OCI-LY3 (cell line): ENCODE results near the gene SP140.

Experiments used
- H2AFZ ChIP-seq: fragments of 200-600, 300-600 bp; shearing (Covaris generic); 2 replicates; pipeline ENCODE4 v1.6.0; 2014; ENCODE audit warnings: antibody characterized with exemption, low read depth, low read length
- H3K27ac ChIP-seq: fragments of 200-600, 300-600 bp; sonication (generic); 2 replicates; pipeline ENCODE4 v1.5.1; 2014; ENCODE audit warnings: mild to moderate bottlenecking, low read length, moderate library complexity, mixed read lengths
- H3K27me3 ChIP-seq: fragments of 200-600, 300-600 bp; sonication (generic); 2 replicates; pipeline ENCODE4 v1.6.1; 2014; ENCODE audit warnings: low read depth, low read length, mixed read lengths
- H3K36me3 ChIP-seq: fragments of 200-600, 300-600 bp; sonication (generic); replicated peaks from 2 replicates; pipeline ENCODE3; 2014; ENCODE audit warnings: low read depth, low read length, mixed read lengths
- H3K4me1 ChIP-seq: fragments of 300-600, 200-600 bp; sonication (generic); 2 replicates; pipeline ENCODE4 v1.6.1; 2014; ENCODE audit warnings: low read length, mixed read lengths
- H3K4me2 ChIP-seq: fragments of 200-600, 300-600 bp; sonication (generic); 2 replicates; pipeline ENCODE4 v1.6.1; 2014; ENCODE audit warnings: low read length, mixed read lengths
- H3K4me3 ChIP-seq: fragments of 300-600, 200-600 bp; sonication (generic); 2 replicates; pipeline ENCODE4 v1.5.1; 2014; ENCODE audit warnings: antibody characterized with exemption, mild to moderate bottlenecking, low read length, moderate library complexity
- H3K79me2 ChIP-seq: fragments of 300-600, 200-600 bp; shearing (Covaris generic); 2 replicates; pipeline ENCODE4 v1.6.1; 2014; ENCODE audit warnings: mild to moderate bottlenecking, low read length, mixed read lengths
- H3K9ac ChIP-seq: fragments of 300-600, 200-600 bp; shearing (Covaris generic); 2 replicates; pipeline ENCODE4 v1.6.0; 2014; ENCODE audit warnings: mild to moderate bottlenecking, low read length, moderate library complexity
- H3K9me3 ChIP-seq: fragments of 200-600, 300-600 bp; shearing (Covaris generic); 2 replicates; pipeline ENCODE4 v1.6.1; 2014; ENCODE audit warnings: low read length, mixed read lengths; ENCODE audit not compliant: insufficient read depth
- H4K20me1 ChIP-seq: fragments of 200-600, 300-600 bp; sonication (generic); 2 replicates; pipeline ENCODE4 v1.6.1; 2016; ENCODE audit warnings: low read length, mixed read lengths; ENCODE audit not compliant: insufficient read depth
- EZH2phosphoT487 ChIP-seq: fragments of 200-600 bp; shearing (Covaris generic); IDR thresholded peaks from 2 replicates; pipeline ENCODE4 v1.6.1; 2018; ENCODE audit warnings: antibody characterized with exemption, mixed run types, low read depth
- TF ChIP-seq, protein P1 (sequence below): fragments of 200-600, 300-600 bp; sonication (generic); IDR thresholded peaks from 2 replicates; pipeline ENCODE4 v1.5.1; 2014; ENCODE audit warnings: antibody characterized with exemption, low read length, low read depth

Gene SP140

DNA sequence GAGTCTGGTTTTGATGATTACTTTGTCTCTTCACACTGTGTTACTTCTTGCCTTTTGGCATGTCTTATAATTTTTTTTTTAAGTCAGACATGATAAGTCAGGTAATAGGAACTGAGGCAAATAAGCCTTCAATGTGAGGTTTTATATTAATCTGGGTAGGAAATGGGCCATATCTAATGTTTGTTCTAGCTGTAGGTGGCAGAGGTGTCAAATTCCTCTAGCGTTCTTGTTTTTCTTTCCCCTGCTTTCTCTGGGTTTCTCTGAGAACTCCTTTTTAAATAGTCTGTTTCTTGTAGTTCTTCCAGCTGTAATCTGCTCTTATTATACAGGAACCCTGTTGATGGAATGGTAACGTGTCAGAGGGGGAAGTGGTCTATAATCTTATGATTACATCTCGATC is 5.7 kb downstream of the SP140 start:
- H3K4me2 ChIP-seq: peak overlapping the region; percentile 12
- H3K9me3 ChIP-seq: peaks cover 13% of the 10 kb centered on the region; the same call in 1 of the 2 replicates
- peak overlapping the region; percentile 90; the same call in 1 of the 2 replicates for H3K27ac ChIP-seq
- no peak overlapping the region for H2AFZ ChIP-seq
- TF ChIP-seq EZH2phosphoT487: no peak
- TF ChIP-seq, protein P1, sequence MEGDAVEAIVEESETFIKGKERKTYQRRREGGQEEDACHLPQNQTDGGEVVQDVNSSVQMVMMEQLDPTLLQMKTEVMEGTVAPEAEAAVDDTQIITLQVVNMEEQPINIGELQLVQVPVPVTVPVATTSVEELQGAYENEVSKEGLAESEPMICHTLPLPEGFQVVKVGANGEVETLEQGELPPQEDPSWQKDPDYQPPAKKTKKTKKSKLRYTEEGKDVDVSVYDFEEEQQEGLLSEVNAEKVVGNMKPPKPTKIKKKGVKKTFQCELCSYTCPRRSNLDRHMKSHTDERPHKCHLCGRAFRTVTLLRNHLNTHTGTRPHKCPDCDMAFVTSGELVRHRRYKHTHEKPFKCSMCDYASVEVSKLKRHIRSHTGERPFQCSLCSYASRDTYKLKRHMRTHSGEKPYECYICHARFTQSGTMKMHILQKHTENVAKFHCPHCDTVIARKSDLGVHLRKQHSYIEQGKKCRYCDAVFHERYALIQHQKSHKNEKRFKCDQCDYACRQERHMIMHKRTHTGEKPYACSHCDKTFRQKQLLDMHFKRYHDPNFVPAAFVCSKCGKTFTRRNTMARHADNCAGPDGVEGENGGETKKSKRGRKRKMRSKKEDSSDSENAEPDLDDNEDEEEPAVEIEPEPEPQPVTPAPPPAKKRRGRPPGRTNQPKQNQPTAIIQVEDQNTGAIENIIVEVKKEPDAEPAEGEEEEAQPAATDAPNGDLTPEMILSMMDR: no peak
- H3K36me3 ChIP-seq: peaks cover 47% of the 10 kb centered on the region
- H3K4me1 ChIP-seq: peaks cover 49% of the 10 kb centered on the region
- no peak overlapping the region for H3K9ac ChIP-seq
- 0 out of 2 replicates have a peak overlapping the region, but pooled peaks have one; percentile 97 for H3K4me3 ChIP-seq
- H3K27me3 ChIP-seq: no peaks in the 10 kb centered on the region
- peaks cover 100% of the 10 kb centered on the region for H3K79me2 ChIP-seq
- peaks cover 61% of the 10 kb centered on the region for H4K20me1 ChIP-seq

- Histone ChIP-seq H3K4me1 (peaks cover 46% of the 10 kb centered on the region), H3K4me2 (peak overlapping the region; percentile 70), H4K20me1 (peaks cover 86% of the 10 kb centered on the region), H2AFZ (no peak overlapping the region), H3K9ac (peak overlapping the region; percentile 56; the same call in 1 of the 2 replicates), H3K79me2 (peaks cover 99% of the 10 kb centered on the region), H3K27ac (peak overlapping the region; percentile 90), H3K36me3 (peaks cover 64% of the 10 kb centered on the region), H3K9me3 (peaks cover 13% of the 10 kb centered on the region; the same call in 1 of the 2 replicates), H3K27me3 (no peaks in the 10 kb centered on the region), H3K4me3 (peak overlapping the region; percentile 61)
- TF ChIP-seq, protein P1: no peak
Measured at GRCh38 chr2:230234122-230234722, 8.7 kb downstream of the SP140 start.

DNA sequence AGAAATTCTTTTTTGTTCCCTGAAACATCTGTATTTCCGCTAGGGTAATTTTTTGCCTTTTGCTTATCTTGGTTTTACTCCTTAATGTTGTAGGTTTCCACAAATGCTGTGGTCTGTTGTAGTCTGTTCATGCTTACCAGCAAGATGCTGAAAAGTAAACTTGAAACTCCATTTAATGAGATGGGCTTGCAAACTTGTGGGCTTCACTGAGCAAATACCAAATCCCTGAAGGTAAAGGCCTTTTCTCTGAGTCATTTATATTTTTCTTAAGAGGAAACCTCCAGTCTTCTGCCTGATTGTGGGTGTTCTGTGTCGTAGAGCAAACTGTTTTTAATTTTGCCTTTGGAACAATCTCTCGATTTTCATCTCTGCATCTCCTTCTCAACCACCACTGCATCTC is 9.3 kb downstream of the SP140 start:
- TF ChIP-seq, protein P1: no peak
- no peak for TF ChIP-seq EZH2phosphoT487
- H3K4me2 ChIP-seq: peak overlapping the region; percentile 70
- peaks cover 62% of the 10 kb centered on the region for H3K36me3 ChIP-seq
- peak overlapping the region; percentile 56; the same call in 1 of the 2 replicates for H3K9ac ChIP-seq
- H3K79me2 ChIP-seq: peaks cover 96% of the 10 kb centered on the region
- H4K20me1 ChIP-seq: peaks cover 89% of the 10 kb centered on the region
- H3K9me3 ChIP-seq: peaks cover 13% of the 10 kb centered on the region; the same call in 1 of the 2 replicates
- peak overlapping the region; percentile 90 for H3K27ac ChIP-seq
- H2AFZ ChIP-seq: no peak overlapping the region
- peak overlapping the region; percentile 61 for H3K4me3 ChIP-seq
- H3K27me3 ChIP-seq: no peaks in the 10 kb centered on the region
- H3K4me1 ChIP-seq: peaks cover 42% of the 10 kb centered on the region

- no peak overlapping the region for H2AFZ ChIP-seq
- no peak for TF ChIP-seq EZH2phosphoT487
- TF ChIP-seq, protein P1: no peak
- H3K9ac ChIP-seq: no peak overlapping the region
- no peak overlapping the region for H3K4me2 ChIP-seq
- no peak overlapping the region for H3K27ac ChIP-seq
- H3K9me3 ChIP-seq: no peaks in the 10 kb centered on the region
- H3K79me2 ChIP-seq: peaks cover 9% of the 10 kb centered on the region; the same call in 1 of the 2 replicates
- no peak overlapping the region for H3K4me3 ChIP-seq
- H3K27me3 ChIP-seq: no peaks in the 10 kb centered on the region
- H4K20me1 ChIP-seq: peaks cover 18% of the 10 kb centered on the region; the same call in 1 of the 2 replicates
- H3K36me3 ChIP-seq: peaks cover 76% of the 10 kb centered on the region
- no peaks in the 10 kb centered on the region for H3K4me1 ChIP-seq
Measured at GRCh38 chr2:230244211-230244610, 18.7 kb downstream of the SP140 start.
